Urinary bladder (tissue), 4 donors: Measurements from ENCODE around the gene IFIH1. TPM values are rescaled to one million over a fixed set of nuclear protein-coding genes. Genes with fewer than 3 reads are reported as not detected.

Experiments
- DNase-seq: peaks from one replicate; pipeline ENCODE4 v3.0.0-alpha.2; 2015; ENCODE audit errors: extremely low spot score
- H3K27ac ChIP-seq: one replicate; pipeline ENCODE4 v1.5.1; 2013; ENCODE audit warnings: low read depth, mild to moderate bottlenecking, moderate library complexity
- H3K36me3 ChIP-seq: one replicate; pipeline ENCODE4 v1.6.1; 2013; ENCODE audit warnings: mild to moderate bottlenecking, moderate library complexity; ENCODE audit not compliant: insufficient read depth
- H3K4me1 ChIP-seq: one replicate; pipeline ENCODE4 v1.6.1; 2013; ENCODE audit warnings: mild to moderate bottlenecking, moderate library complexity; ENCODE audit not compliant: insufficient read depth
- H3K4me3 ChIP-seq: one replicate; pipeline ENCODE4 v1.5.1; 2013; ENCODE audit warnings: low read depth, low read length
- WGBS: extraction: QIAGEN DNeasy Blood & Tissue Kit; methylation state at CpG from one replicate; pipeline ENCODE4 v1.1.7; 2013; 5-methylcytosine and 5-hydroxymethylcytosine counted together
- polyA plus RNA-seq: library from polyadenylated mRNA; stranded (reverse); fragments of 200-250 nt; gene quantifications from one replicate; pipeline ENCODE4 v1.2.3, GENCODE V29; 2013
- total RNA-seq: library from RNA; depleted of rRNA; stranded (reverse); fragments of >200 nt; gene quantifications from one replicate; pipeline ENCODE4 v1.2.3, GENCODE V29; 2014
- donor health status: healthy with polysubstance abuse.
- donor health status: healthy.

The IFIH1 gene
- total and polyA plus RNA-seq, 2 donors = 7.9 to 14.7 TPM

GRCh38 chr2:162298669-162299335 is 19.7 kb downstream of the IFIH1 start:
- H3K36me3 ChIP-seq = peaks cover 2% of the 10 kb centered on the region
- no peak for DNase-seq
- WGBS = 94% methylated on average over 9 of the region's 9 CpGs
- H3K27ac ChIP-seq = no peak overlapping the region
- no peak overlapping the region for H3K4me3 ChIP-seq
- H3K4me1 ChIP-seq = no peaks in the 10 kb centered on the region

- 64% methylated on average over 5 of the region's 5 CpGs for WGBS
- H3K27ac ChIP-seq = no peak overlapping the region
These were observed 20.4 kb downstream of the IFIH1 start for GRCh38 chr2:162297925-162298552.

GRCh38 chr2:162295009-162295408 is 23.5 kb downstream of the IFIH1 start:
- 88% methylated on average over 2 of the region's 2 CpGs for WGBS
- no peaks in the 10 kb centered on the region for H3K4me1 ChIP-seq

More at GRCh38 chr2:162297925-162298552, 20.4 kb downstream of the IFIH1 start:
- no peak overlapping the region for H3K4me3 ChIP-seq
- peak; percentile 62 for DNase-seq
- no peaks in the 10 kb centered on the region for H3K4me1 ChIP-seq
- peaks cover 2% of the 10 kb centered on the region for H3K36me3 ChIP-seq

GRCh38 chr2:162293122-162293786 is 25.2 kb downstream of the IFIH1 start:
- Histone ChIP-seq H3K27ac (no peak overlapping the region), H3K36me3 (peaks cover 2% of the 10 kb centered on the region), H3K4me1 (no peaks in the 10 kb centered on the region), H3K4me3 (no peak overlapping the region)
- 70% methylated on average over 2 of the region's 2 CpGs for WGBS
- DNase-seq = no peak

More at GRCh38 chr2:162295009-162295408, 23.5 kb downstream of the IFIH1 start:
- DNase-seq = no peak
- H3K27ac ChIP-seq = no peak overlapping the region
- H3K4me3 ChIP-seq = no peak overlapping the region
- H3K36me3 ChIP-seq = peaks cover 2% of the 10 kb centered on the region

- H3K36me3 ChIP-seq = peaks cover 2% of the 10 kb centered on the region
- no peak overlapping the region for H3K27ac ChIP-seq
- WGBS = 96% methylated on average over 3 of the region's 3 CpGs
- H3K4me3 ChIP-seq = no peak overlapping the region
- no peak for DNase-seq
- no peaks in the 10 kb centered on the region for H3K4me1 ChIP-seq
These were observed 26.7 kb downstream of the IFIH1 start for GRCh38 chr2:162291748-162292147.

GRCh38 chr2:162282765-162283425 is 35.6 kb downstream of the IFIH1 start:
- DNase-seq = no peak
- Histone ChIP-seq H3K27ac (no peak overlapping the region), H3K36me3 (peaks cover 6% of the 10 kb centered on the region)

GRCh38 chr2:162280654-162281053 is 37.8 kb downstream of the IFIH1 start:
- H3K4me1 ChIP-seq = no peaks in the 10 kb centered on the region
- whole genome bisulfite sequencing = 95% methylated on average over 1 of the region's 1 CpG

More at GRCh38 chr2:162282765-162283425, 35.6 kb downstream of the IFIH1 start:
- 84% methylated on average over 4 of the region's 4 CpGs for WGBS
- Histone ChIP-seq H3K4me1 (no peaks in the 10 kb centered on the region), H3K4me3 (no peak overlapping the region)

GRCh38 chr2:162277381-162277780 is 41.1 kb downstream of the IFIH1 start:
- no peak overlapping the region for H3K4me3 ChIP-seq
- no peak for DNase-seq
- 85% methylated on average over 4 of the region's 4 CpGs for WGBS
- H3K4me1 ChIP-seq = no peaks in the 10 kb centered on the region
- H3K36me3 ChIP-seq = peaks cover 5% of the 10 kb centered on the region
- H3K27ac ChIP-seq = no peak overlapping the region

More at GRCh38 chr2:162280654-162281053, 37.8 kb downstream of the IFIH1 start:
- Histone ChIP-seq H3K27ac (no peak overlapping the region), H3K36me3 (peaks cover 9% of the 10 kb centered on the region), H3K4me3 (no peak overlapping the region)
- DNase-seq = no peak

- H3K4me3 ChIP-seq = no peak overlapping the region
- no peak for DNase-seq
- peaks cover 3% of the 10 kb centered on the region for H3K36me3 ChIP-seq
- H3K4me1 ChIP-seq = no peaks in the 10 kb centered on the region
- WGBS = 94% methylated on average over 1 of the region's 1 CpG
- H3K27ac ChIP-seq = no peak overlapping the region
These were observed 50.5 kb downstream of the IFIH1 start for GRCh38 chr2:162267996-162268395.

- no peak for DNase-seq
- Histone ChIP-seq H3K27ac (no peak overlapping the region), H3K36me3 (peaks cover 3% of the 10 kb centered on the region), H3K4me3 (no peak overlapping the region), H3K4me1 (no peaks in the 10 kb centered on the region)
- 90% methylated on average over 5 of the region's 5 CpGs for WGBS
These were observed 51.0 kb downstream of the IFIH1 start for GRCh38 chr2:162267496-162267895.

- H3K4me1 ChIP-seq = no peaks in the 10 kb centered on the region
- no peak overlapping the region for H3K4me3 ChIP-seq
- H3K27ac ChIP-seq = no peak overlapping the region
- 89% methylated on average over 1 of the region's 1 CpG for WGBS
- DNase-seq = no peak
- H3K36me3 ChIP-seq = peaks cover 2% of the 10 kb centered on the region
These were observed 52.1 kb downstream of the IFIH1 start for GRCh38 chr2:162266460-162266760.

- peaks cover 2% of the 10 kb centered on the region for H3K36me3 ChIP-seq
- DNase-seq = no peak
- H3K4me3 ChIP-seq = no peak overlapping the region
- H3K27ac ChIP-seq = no peak overlapping the region
- 82% methylated on average over 7 of the region's 7 CpGs for WGBS
- H3K4me1 ChIP-seq = no peaks in the 10 kb centered on the region
These were observed 52.6 kb downstream of the IFIH1 start for GRCh38 chr2:162265666-162266459.
